Colonic mucosa (tissue), 4 donors: ENCODE data around the gene S100A8. TPM values are rescaled to one million over a fixed set of nuclear protein-coding genes. Genes with fewer than 3 reads are reported as not detected.

Experiments
- DNase-seq: peaks from one replicate; pipeline ENCODE4 v3.0.0-alpha.2; 2020
- H3K27ac ChIP-seq: fragments of 200-600 bp; one replicate; pipeline ENCODE4 v1.8.0; 2021
- H3K27me3 ChIP-seq: fragments of 200-600 bp; one replicate; pipeline ENCODE4 v1.8.0; 2021
- H3K36me3 ChIP-seq: fragments of 200-600 bp; one replicate; pipeline ENCODE4 v1.8.0; 2021
- H3K4me1 ChIP-seq: fragments of 200-600 bp; one replicate; pipeline ENCODE4 v1.8.0; 2021; ENCODE audit warnings: mild to moderate bottlenecking
- H3K4me3 ChIP-seq: fragments of 200-600 bp; one replicate; pipeline ENCODE4 v1.8.0; 2021
- H3K9ac ChIP-seq, 2 donors: one replicate each; pipeline ENCODE4 v1.7.0; 2013; ENCODE audit warnings: control low read depth in 2 of 2, low read depth in 2 of 2, low read length in 2 of 2
- H3K9me3 ChIP-seq: fragments of 200-600 bp; one replicate; pipeline ENCODE4 v1.8.0; 2021
- intact Hi-C: fragments of 100-400 bp; cut with DNase I; formaldehyde crosslinking; loops from one replicate; pipeline ENCODE4 v1.14.1; 2022
- total RNA-seq, 2 donors: library from RNA; stranded (reverse); fragmentation: NEBNext Ultra II Directional in 1 of 2; extraction: Animal tissue kit (Norgen Biotek cat#: 25700) in 1 of 2; gene quantifications; one replicate each; pipeline ENCODE4 v1.2.1, GENCODE V29; 2021
- TF ChIP-seq, protein P1 (sequence below): fragments of 200-600 bp; IDR thresholded peaks from one replicate; pipeline ENCODE4 v1.8.0; 2022; ENCODE audit warnings: antibody characterized with exemption, mild to moderate bottlenecking
- donor health status: healthy.
- donor health status: DM: no; HTN: no; CAD: no.
- donor health status: DM: no; HTN: no; CAD: no.

Gene S100A8
- total RNA-seq, 2 donors from 2014 or later: 0.79 to 6.9 TPM

DNA sequence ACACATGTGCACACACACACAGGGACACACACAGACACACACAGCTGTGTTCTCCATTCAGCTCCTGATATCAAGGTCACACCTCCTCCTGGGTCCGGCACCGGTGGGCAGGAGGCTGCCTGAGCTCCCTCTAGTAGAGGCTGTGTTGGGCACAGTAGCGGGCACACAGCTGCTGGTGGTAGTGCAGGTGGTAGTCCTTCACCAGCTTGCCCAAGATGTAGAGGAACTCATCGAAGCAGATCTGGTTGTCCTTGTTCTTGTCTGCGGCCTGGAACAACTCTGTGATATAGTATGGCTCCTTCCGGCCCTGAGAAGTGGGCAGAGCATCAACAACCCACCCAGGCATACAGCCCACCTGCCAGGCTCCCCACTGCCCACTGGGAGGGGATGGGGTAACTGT, 5.6 kb upstream of the S100A8 start:
- TF ChIP-seq, protein P1, sequence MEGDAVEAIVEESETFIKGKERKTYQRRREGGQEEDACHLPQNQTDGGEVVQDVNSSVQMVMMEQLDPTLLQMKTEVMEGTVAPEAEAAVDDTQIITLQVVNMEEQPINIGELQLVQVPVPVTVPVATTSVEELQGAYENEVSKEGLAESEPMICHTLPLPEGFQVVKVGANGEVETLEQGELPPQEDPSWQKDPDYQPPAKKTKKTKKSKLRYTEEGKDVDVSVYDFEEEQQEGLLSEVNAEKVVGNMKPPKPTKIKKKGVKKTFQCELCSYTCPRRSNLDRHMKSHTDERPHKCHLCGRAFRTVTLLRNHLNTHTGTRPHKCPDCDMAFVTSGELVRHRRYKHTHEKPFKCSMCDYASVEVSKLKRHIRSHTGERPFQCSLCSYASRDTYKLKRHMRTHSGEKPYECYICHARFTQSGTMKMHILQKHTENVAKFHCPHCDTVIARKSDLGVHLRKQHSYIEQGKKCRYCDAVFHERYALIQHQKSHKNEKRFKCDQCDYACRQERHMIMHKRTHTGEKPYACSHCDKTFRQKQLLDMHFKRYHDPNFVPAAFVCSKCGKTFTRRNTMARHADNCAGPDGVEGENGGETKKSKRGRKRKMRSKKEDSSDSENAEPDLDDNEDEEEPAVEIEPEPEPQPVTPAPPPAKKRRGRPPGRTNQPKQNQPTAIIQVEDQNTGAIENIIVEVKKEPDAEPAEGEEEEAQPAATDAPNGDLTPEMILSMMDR: no peak
- Histone ChIP-seq H3K9ac (no peak overlapping the region), H3K4me1 (no peaks in the 10 kb centered on the region), H3K4me3 (no peak overlapping the region), H3K36me3 (no peaks in the 10 kb centered on the region), H3K27ac (no peak overlapping the region), H3K9me3 (no peaks in the 10 kb centered on the region), H3K27me3 (no peaks in the 10 kb centered on the region)
- intact Hi-C loops: no loop called here
- DNase-seq: no peak

- Histone ChIP-seq H3K27me3 (no peaks in the 10 kb centered on the region), H3K36me3 (no peaks in the 10 kb centered on the region), H3K4me1 (no peaks in the 10 kb centered on the region), H3K9me3 (no peaks in the 10 kb centered on the region), H3K4me3 (no peak overlapping the region), H3K9ac (no peak overlapping the region), H3K27ac (no peak overlapping the region)
- DNase-seq: peak; percentile 12
- TF ChIP-seq, protein P1: no peak
- intact Hi-C loops: no loop called here
Observed at GRCh38 chr1:153395776-153396175, 4.9 kb upstream of the S100A8 start.

GRCh38 chr1:153395136-153395685, 4.3 kb upstream of the S100A8 start:
- no peaks in the 10 kb centered on the region for H3K4me1 ChIP-seq

GRCh38 chr1:153394391-153394790, 3.5 kb upstream of the S100A8 start:
- H3K36me3 ChIP-seq: no peaks in the 10 kb centered on the region
- TF ChIP-seq, protein P1: no peak
- no peak overlapping the region for H3K27ac ChIP-seq
- peak; percentile 6 for DNase-seq
- H3K9ac ChIP-seq: no peak overlapping the region
- H3K27me3 ChIP-seq: no peaks in the 10 kb centered on the region
- intact Hi-C loops: no loop called here
- H3K4me1 ChIP-seq: no peaks in the 10 kb centered on the region
- H3K4me3 ChIP-seq: no peak overlapping the region
- H3K9me3 ChIP-seq: no peaks in the 10 kb centered on the region

More at GRCh38 chr1:153395136-153395685, 4.3 kb upstream of the S100A8 start:
- H3K36me3 ChIP-seq: no peaks in the 10 kb centered on the region
- peak; percentile 13 for DNase-seq
- no peak overlapping the region for H3K27ac ChIP-seq
- H3K9ac ChIP-seq: no peak overlapping the region
- TF ChIP-seq, protein P1: no peak
- intact Hi-C loops: no loop called here
- no peak overlapping the region for H3K4me3 ChIP-seq
- H3K9me3 ChIP-seq: no peaks in the 10 kb centered on the region
- H3K27me3 ChIP-seq: no peaks in the 10 kb centered on the region

GRCh38 chr1:153393926-153394325, 3.1 kb upstream of the S100A8 start:
- H3K27me3 ChIP-seq: no peaks in the 10 kb centered on the region
- H3K9ac ChIP-seq: no peak overlapping the region
- H3K4me1 ChIP-seq: no peaks in the 10 kb centered on the region
- H3K36me3 ChIP-seq: no peaks in the 10 kb centered on the region
- intact Hi-C loops: no loop called here
- no peak overlapping the region for H3K27ac ChIP-seq
- peak; percentile 15 for DNase-seq
- no peak overlapping the region for H3K4me3 ChIP-seq
- TF ChIP-seq, protein P1: no peak
- H3K9me3 ChIP-seq: no peaks in the 10 kb centered on the region
